Hepatocyte (in vitro differentiated cells): ENCODE results near the gene IL27RA. TPM values are rescaled to one million over a fixed set of nuclear protein-coding genes. Genes with fewer than 3 reads are reported as not detected.
A peak's percentile ranks its signal among the peaks of the same experiment; 100 is the strongest.

Source experiments
- DNase-seq: peaks from one replicate; pipeline ENCODE4 v3.0.0-alpha.2; 2016; ENCODE audit warnings: low spot score
- H2AFZ ChIP-seq: fragments of 200-600 bp; sonication (generic); 2 replicates; pipeline ENCODE4 v1.6.0; 2016; ENCODE audit warnings: antibody characterized with exemption, mild to moderate bottlenecking
- H3K27ac ChIP-seq: fragments of 200-600 bp; sonication (generic); 2 replicates; pipeline ENCODE4 v1.5.1; 2016; ENCODE audit warnings: mild to moderate bottlenecking
- H3K27me3 ChIP-seq: fragments of 200-600 bp; sonication (generic); 2 replicates; pipeline ENCODE4 v1.6.1; 2016
- H3K36me3 ChIP-seq: fragments of 200-600 bp; sonication (generic); replicated peaks from 2 replicates; pipeline ENCODE4 v1.5.1; 2016; ENCODE audit warnings: low read depth; ENCODE audit not compliant: insufficient read depth
- H3K4me1 ChIP-seq: fragments of 200-600 bp; sonication (generic); 2 replicates; pipeline ENCODE4 v1.5.1; 2016; ENCODE audit warnings: mild to moderate bottlenecking, moderate library complexity; ENCODE audit not compliant: insufficient read depth
- H3K4me2 ChIP-seq: fragments of 200-600 bp; sonication (generic); 2 replicates; pipeline ENCODE4 v1.6.0; 2016
- H3K4me3 ChIP-seq: fragments of 200-600 bp; sonication (generic); 2 replicates; pipeline ENCODE4 v1.5.1; 2016; ENCODE audit warnings: mild to moderate bottlenecking
- H3K79me2 ChIP-seq: fragments of 200-600 bp; sonication (generic); 2 replicates; pipeline ENCODE4 v1.6.0; 2017; ENCODE audit warnings: mild to moderate bottlenecking
- H3K9me2 ChIP-seq: fragments of 200-600 bp; sonication (generic); replicated peaks from 2 replicates; pipeline ENCODE4 v1.6.0; 2017; ENCODE audit warnings: mild to moderate bottlenecking; ENCODE audit not compliant: insufficient read depth
- H3K9me3 ChIP-seq: fragments of 200-600 bp; sonication (generic); 2 replicates; pipeline ENCODE4 v1.5.1; 2016; ENCODE audit warnings: low read depth, mild to moderate bottlenecking
- H4K20me1 ChIP-seq: fragments of 200-600 bp; sonication (generic); 2 replicates; pipeline ENCODE4 v1.6.0; 2016; ENCODE audit warnings: mild to moderate bottlenecking; ENCODE audit not compliant: insufficient read depth, poor library complexity, severe bottlenecking
- EZH2 ChIP-seq: fragments of 200-600 bp; sonication (generic); IDR thresholded peaks from 2 replicates; pipeline ENCODE4 v1.6.1; 2016; ENCODE audit warnings: antibody characterized with exemption, mild to moderate bottlenecking, borderline replicate concordance
- EZH2phosphoT487 ChIP-seq: fragments of 200-600 bp; sonication (generic); IDR thresholded peaks from one replicate; pipeline ENCODE4 v1.6.1; 2018; ENCODE audit warnings: antibody characterized with exemption, mild to moderate bottlenecking, low read depth, moderate library complexity; ENCODE audit not compliant: unreplicated experiment, severe bottlenecking
- WGBS: methylation state at CpG from one replicate; pipeline ENCODE4 v1.1.6; 2016; ENCODE audit warnings: low lambda C conversion rate; ENCODE audit errors: missing lambda C conversion rate; 5-methylcytosine and 5-hydroxymethylcytosine counted together
- polyA plus RNA-seq: library from polyadenylated mRNA; unstranded; fragments of >200 nt; fragmentation: Nextera tagmentation; extraction: Ambion mirVana; gene quantifications from 2 replicates; pipeline ENCODE4 v1.2.1, GENCODE V29; 2016
- total RNA-seq: library from RNA; depleted of rRNA; stranded (reverse); fragments of >200 nt; gene quantifications from 2 replicates; pipeline ENCODE4 v1.2.3, GENCODE V29; 2014
- TF ChIP-seq, protein P1 (sequence below): fragments of 200-600 bp; sonication (generic); IDR thresholded peaks from 2 replicates; pipeline ENCODE4 v1.5.1; 2016; ENCODE audit warnings: antibody characterized with exemption, mild to moderate bottlenecking; ENCODE audit not compliant: poor library complexity

Gene IL27RA
- total and polyA plus RNA-seq, 2 experiments from 2014 or later: 1.9 to 2.3 TPM

- Histone ChIP-seq H3K27ac (peak within 1 kb of the TSS; percentile 85), H3K9me3 (no peaks in the 10 kb centered on the region), H3K4me1 (peaks cover 14% of the 10 kb centered on the region), H3K4me3 (peak within 1 kb of the TSS; percentile 96), H2AFZ (peak within 1 kb of the TSS; percentile 76), H3K36me3 (no peaks in the 10 kb centered on the region), H3K79me2 (peaks cover 22% of the 10 kb centered on the region), H3K4me2 (peak within 1 kb of the TSS; percentile 99), H3K9me2 (no peaks in the 10 kb centered on the region), H4K20me1 (no peaks in the 10 kb centered on the region), H3K27me3 (no peaks in the 10 kb centered on the region)
- DNase-seq: peak; percentile 82
- TF ChIP-seq, protein P1, sequence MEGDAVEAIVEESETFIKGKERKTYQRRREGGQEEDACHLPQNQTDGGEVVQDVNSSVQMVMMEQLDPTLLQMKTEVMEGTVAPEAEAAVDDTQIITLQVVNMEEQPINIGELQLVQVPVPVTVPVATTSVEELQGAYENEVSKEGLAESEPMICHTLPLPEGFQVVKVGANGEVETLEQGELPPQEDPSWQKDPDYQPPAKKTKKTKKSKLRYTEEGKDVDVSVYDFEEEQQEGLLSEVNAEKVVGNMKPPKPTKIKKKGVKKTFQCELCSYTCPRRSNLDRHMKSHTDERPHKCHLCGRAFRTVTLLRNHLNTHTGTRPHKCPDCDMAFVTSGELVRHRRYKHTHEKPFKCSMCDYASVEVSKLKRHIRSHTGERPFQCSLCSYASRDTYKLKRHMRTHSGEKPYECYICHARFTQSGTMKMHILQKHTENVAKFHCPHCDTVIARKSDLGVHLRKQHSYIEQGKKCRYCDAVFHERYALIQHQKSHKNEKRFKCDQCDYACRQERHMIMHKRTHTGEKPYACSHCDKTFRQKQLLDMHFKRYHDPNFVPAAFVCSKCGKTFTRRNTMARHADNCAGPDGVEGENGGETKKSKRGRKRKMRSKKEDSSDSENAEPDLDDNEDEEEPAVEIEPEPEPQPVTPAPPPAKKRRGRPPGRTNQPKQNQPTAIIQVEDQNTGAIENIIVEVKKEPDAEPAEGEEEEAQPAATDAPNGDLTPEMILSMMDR: no peak
- no peak for TF ChIP-seq EZH2
- TF ChIP-seq EZH2phosphoT487: no peak
- WGBS: 4% methylated on average over 34 of the region's 51 CpGs
These were observed 41.1 kb downstream of the IL27RA start, which contains the start of gene MISP3 for GRCh38 chr19:14072535-14073260. Gene MISP3, plus strand, starts transcription at chr19:14072786. Its CDS starts 524 bp downstream, at chr19:14073310.

GRCh38 chr19:14073261-14073924, 41.8 kb downstream of the IL27RA start:
- Histone ChIP-seq H3K79me2 (peaks cover 22% of the 10 kb centered on the region), H3K4me2 (peak overlapping the region; percentile 99), H3K4me1 (peaks cover 14% of the 10 kb centered on the region), H3K36me3 (no peaks in the 10 kb centered on the region), H3K9me3 (no peaks in the 10 kb centered on the region), H3K27ac (peak overlapping the region; percentile 85), H3K4me3 (peak overlapping the region; percentile 96), H3K9me2 (no peaks in the 10 kb centered on the region), H4K20me1 (no peaks in the 10 kb centered on the region), H3K27me3 (no peaks in the 10 kb centered on the region), H2AFZ (peak overlapping the region; percentile 76)
- 2% methylated on average over 50 of the region's 106 CpGs for WGBS
- TF ChIP-seq EZH2 (no peak), EZH2phosphoT487 (no peak)
- TF ChIP-seq, protein P1: no peak
- peak; percentile 91 for DNase-seq

- no peaks in the 10 kb centered on the region for H3K9me3 ChIP-seq
- peaks cover 14% of the 10 kb centered on the region for H3K4me1 ChIP-seq
- no peaks in the 10 kb centered on the region for H3K27me3 ChIP-seq
- peaks cover 23% of the 10 kb centered on the region for H3K79me2 ChIP-seq
- H3K36me3 ChIP-seq: no peaks in the 10 kb centered on the region
- peak overlapping the region; percentile 85 for H3K27ac ChIP-seq
- H3K4me3 ChIP-seq: peak overlapping the region; percentile 96
- 16% methylated on average over 30 of the region's 44 CpGs for WGBS
- peak overlapping the region; percentile 99 for H3K4me2 ChIP-seq
- DNase-seq: peak; percentile 62
- no peaks in the 10 kb centered on the region for H3K9me2 ChIP-seq
- no peaks in the 10 kb centered on the region for H4K20me1 ChIP-seq
- TF ChIP-seq EZH2phosphoT487: no peak
- TF ChIP-seq, protein P1: no peak
- no peak for TF ChIP-seq EZH2
- H2AFZ ChIP-seq: peak overlapping the region; percentile 76
These were observed 42.6 kb downstream of the IL27RA start for GRCh38 chr19:14073925-14074838.
